VCaP (cell line): ENCODE data around the gene LLGL2.

ENCODE experiments used
- H3K27ac ChIP-seq: fragments of 450-650 bp; 2 replicates; pipeline ENCODE4 v1.5.1; 2017
- CTCF ChIP-seq: fragments of 450-650 bp; conservative IDR thresholded peaks from 2 replicates; pipeline ENCODE4 v1.5.1; 2017; ENCODE audit warnings: mild to moderate bottlenecking, moderate library complexity

LLGL2 gene

GRCh38 chr17:75570772-75571171, 45.3 kb downstream of the LLGL2 start:
- no peak overlapping the region for H3K27ac ChIP-seq

GRCh38 chr17:75571197-75571884, 45.8 kb downstream of the LLGL2 start:
- TF ChIP-seq CTCF: no peak
- no peak overlapping the region for H3K27ac ChIP-seq

More at GRCh38 chr17:75570772-75571171, 45.3 kb downstream of the LLGL2 start:
- no peak for TF ChIP-seq CTCF

- no peak overlapping the region for H3K27ac ChIP-seq
- TF ChIP-seq CTCF: no peak
Observed at GRCh38 chr17:75571885-75572215, 46.4 kb downstream of the LLGL2 start.

- TF ChIP-seq CTCF: no peak
- no peak overlapping the region for H3K27ac ChIP-seq
Observed at GRCh38 chr17:75572713-75573539, 47.4 kb downstream of the LLGL2 start.

GRCh38 chr17:75573540-75573957, 48.1 kb downstream of the LLGL2 start:
- TF ChIP-seq CTCF: no peak
- H3K27ac ChIP-seq: no peak overlapping the region

- TF ChIP-seq CTCF: no peak
- no peak overlapping the region for H3K27ac ChIP-seq
Observed at GRCh38 chr17:75573994-75574393, 48.5 kb downstream of the LLGL2 start.

GRCh38 chr17:75574404-75575036, 49.0 kb downstream of the LLGL2 start:
- no peak for TF ChIP-seq CTCF
- no peak overlapping the region for H3K27ac ChIP-seq
